Fibroblast of lung (primary cell): ENCODE measurements around the gene EPS8L1.

Source experiments
- CTCF ChIP-seq, 2 donors: IDR thresholded peaks in 1 of 2; conservative IDR thresholded peaks in 1 of 2; 1 replicate in 1 of 2; 2 replicates in 1 of 2; pipeline ENCODE4 v1.5.1; 2011 to 2012; ENCODE audit warnings: low read length in 2 of 2, control low read depth in 1 of 2, inconsistent platforms in 1 of 2, low read depth in 1 of 2, mild to moderate bottlenecking in 1 of 2
- EZH2 ChIP-seq: IDR thresholded peaks from 2 replicates; pipeline ENCODE4 v1.5.1; 2012; ENCODE audit warnings: low read length, control low read depth, mild to moderate bottlenecking; ENCODE audit errors: missing control alignments

GRCh38 chr19:55132453-55133129 lies 56.9 kb downstream of the EPS8L1 start:
- TF ChIP-seq CTCF (conservative IDR thresholded peaks at IDR 0.05 in 1 of 2, IDR thresholded peaks at IDR 0.05 in 1 of 2; ENCODE audit: low read depth in 1 of 2, low read length in 2 of 2) (peak in 1 of 2 donors; percentile 3), EZH2 (no peak)
